Kidney (tissue), 14 donors: Measurements from ENCODE around the gene FBXO22. TPM values are rescaled to one million over a fixed set of nuclear protein-coding genes. Genes with fewer than 3 reads are reported as not detected.

Experiments used
- DNase-seq, 5 donors: peaks; one replicate each; pipeline ENCODE4 v3.0.0-alpha.2; 2013 to 2020
- FAIRE-seq: peaks from 2 replicates; lab custom pipeline; 2012; peaks lifted over from hg19 to GRCh38; lab: Jason Lieb, UNC
- H3K27ac ChIP-seq, 2 donors: one replicate each; pipeline ENCODE4 v1.7.0; 2013; ENCODE audit warnings: low read depth in 2 of 2, low read length in 2 of 2, inconsistent platforms in 1 of 2
- H3K27me3 ChIP-seq: one replicate; pipeline ENCODE4 v1.7.1; 2013; ENCODE audit warnings: low read length, inconsistent platforms; ENCODE audit not compliant: control insufficient read depth, insufficient read depth
- H3K36me3 ChIP-seq, 3 donors: one replicate each; pipeline versions ENCODE4 v1.7.0 to v1.7.1; 2013; ENCODE audit warnings: low read length in 3 of 3, control low read depth in 1 of 3, inconsistent platforms in 1 of 3; ENCODE audit not compliant: insufficient read depth in 3 of 3, control insufficient read depth in 2 of 3
- H3K4me1 ChIP-seq, 3 donors: one replicate each; pipeline versions ENCODE4 v1.7.0 to v1.7.1; 2013; ENCODE audit warnings: low read length in 3 of 3, inconsistent platforms in 1 of 3, low read depth in 1 of 3; ENCODE audit not compliant: control insufficient read depth in 2 of 3, insufficient read depth in 2 of 3
- H3K4me3 ChIP-seq, 3 donors: one replicate each; pipeline versions ENCODE4 v1.7.0 to v1.8.1; 2013; ENCODE audit warnings: low read length in 3 of 3, control low read depth in 1 of 3, inconsistent platforms in 1 of 3
- H3K9ac ChIP-seq, 3 donors: one replicate each; pipeline versions ENCODE4 v1.7.0 to v1.7.1; 2013; ENCODE audit warnings: low read length in 3 of 3, control low read depth in 1 of 3, inconsistent platforms in 1 of 3
- H3K9me3 ChIP-seq, 3 donors: one replicate each; pipeline versions ENCODE4 v1.7.0 to v1.7.1; 2013; ENCODE audit warnings: low read length in 3 of 3, control low read depth in 1 of 3, inconsistent platforms in 1 of 3; ENCODE audit not compliant: control insufficient read depth in 2 of 3, insufficient read depth in 1 of 3
- CTCF ChIP-seq: IDR thresholded peaks from 3 replicates; pipeline ENCODE4 v1.5.1; 2012; ENCODE audit warnings: mild to moderate bottlenecking, moderate library complexity, borderline replicate concordance; ENCODE audit not compliant: insufficient read depth; ENCODE audit errors: extremely low read depth
- intact Hi-C: fragments of 100-400 bp; cut with DNase I; formaldehyde crosslinking; loops from one replicate; pipeline ENCODE4 v1.11.1; 2022
- polyA plus RNA-seq: library from polyadenylated mRNA; stranded (reverse); fragments of 350-450 nt; fragmentation: Illumina TruSeq; extraction: RNeasy Lipid Tissue Mini Kit (QIAGEN cat#74804); gene quantifications from one replicate; pipeline ENCODE4 v1.2.3, GENCODE V29; 2014; ENCODE audit warnings: low read depth, low replicate concordance; ENCODE audit not compliant: insufficient read depth
- total RNA-seq: library from RNA; stranded (reverse); fragmentation: NEBNext Ultra II Directional; extraction: Animal tissue kit (Norgen Biotek cat#: 25700); gene quantifications from one replicate; pipeline ENCODE4 v1.2.1, GENCODE V29; 2021
- donor health status: control.
- donor health status: control.
- donor health status: control.
- donor health status: control.
- donor health status: control.
- donor health status: DM: yes; HTN: yes; CAD: no.
- donor health status: Normal renal cell carcinoma (clear cell type).

Gene FBXO22
- total and polyA plus RNA-seq, 2 donors from 2014 or later = 24.1 to 28.7 TPM

GRCh38 chr15:75916978-75917377 is 13.3 kb downstream of the FBXO22 start:
- FAIRE-seq (peak; percentile 50), DNase-seq (no peak)
- Histone ChIP-seq H3K4me3 (no peak overlapping the region), H3K4me1 (peaks cover 0 to 6% (median under 1%) of the 10 kb centered on the region in 3 donors), H3K27me3 (no peaks in the 10 kb centered on the region), H3K9ac (no peak overlapping the region), H3K36me3 (peaks cover 2 to 27% (median 9%) of the 10 kb centered on the region in 3 donors), H3K9me3 (no peaks in the 10 kb centered on the region), H3K27ac (no peak overlapping the region)
- intact Hi-C loops = no loop called here
- TF ChIP-seq CTCF = no peak

DNA sequence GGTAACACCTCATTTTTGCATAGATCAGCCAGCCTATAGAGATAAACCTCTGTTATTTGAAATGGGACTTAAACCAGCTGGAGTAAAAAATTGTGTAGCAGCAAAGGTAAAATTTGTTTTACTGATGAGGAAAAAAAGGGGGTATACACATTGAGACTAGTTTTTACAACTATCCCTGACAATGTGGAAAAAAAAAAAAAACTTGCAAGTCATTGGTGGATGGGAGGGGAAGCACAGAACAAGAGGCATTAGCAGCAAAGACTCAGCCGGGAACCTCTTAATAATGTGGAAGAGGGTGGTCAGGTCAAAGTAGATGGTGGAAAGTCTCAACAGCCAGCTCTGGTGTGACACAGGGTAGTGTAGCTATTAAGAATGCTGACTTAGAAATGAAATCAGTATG is 14.5 kb downstream of the FBXO22 start:
- intact Hi-C loops = no loop called here
- H3K27me3 ChIP-seq = no peaks in the 10 kb centered on the region
- H3K36me3 ChIP-seq = peaks cover 2 to 27% (median 9%) of the 10 kb centered on the region in 3 donors
- no peak overlapping the region for H3K9ac ChIP-seq
- no peak overlapping the region for H3K27ac ChIP-seq
- H3K4me1 ChIP-seq = peaks cover 0 to 9% (median 5%) of the 10 kb centered on the region in 3 donors
- no peaks in the 10 kb centered on the region for H3K9me3 ChIP-seq
- TF ChIP-seq CTCF = no peak
- no peak overlapping the region for H3K4me3 ChIP-seq
- FAIRE-seq (no peak), DNase-seq (no peak)

DNA sequence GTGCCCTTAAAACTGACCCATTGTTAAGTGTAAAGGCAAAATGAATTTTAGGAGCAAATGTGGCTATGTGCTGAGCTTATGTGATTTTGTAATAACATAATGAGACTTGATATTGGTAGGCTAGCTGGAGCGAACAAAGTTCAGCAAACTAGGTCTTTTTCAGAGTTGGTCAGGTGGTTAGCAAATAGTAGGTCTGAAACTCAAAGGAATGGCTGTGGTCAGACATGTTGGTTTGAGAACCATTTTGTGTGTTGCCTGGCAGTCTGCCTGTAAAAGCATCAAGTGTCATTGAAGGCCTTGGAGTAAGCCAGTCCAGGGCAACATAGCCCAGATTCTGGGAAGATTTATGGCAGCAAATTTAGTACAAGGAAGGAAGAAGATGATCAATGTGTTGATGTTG is 16.4 kb downstream of the FBXO22 start:
- Histone ChIP-seq H3K9ac (no peak overlapping the region), H3K36me3 (peaks cover 2 to 13% (median 5%) of the 10 kb centered on the region in 3 donors), H3K27me3 (no peaks in the 10 kb centered on the region), H3K4me1 (peaks cover 0 to 9% (median 5%) of the 10 kb centered on the region in 3 donors), H3K27ac (no peak overlapping the region), H3K4me3 (no peak overlapping the region), H3K9me3 (no peaks in the 10 kb centered on the region)
- TF ChIP-seq CTCF = no peak
- FAIRE-seq (no peak), DNase-seq (no peak)
- intact Hi-C loops = no loop called here
